GM12892 (cell line): ENCODE data around the gene CLASP2.
"Not testable (repeated sequence)": the region's sequence is repeated elsewhere in the genome, so short reads cannot be mapped to it uniquely, and the experiment has no call there.

Experiments
- POLR2A ChIP-seq: IDR thresholded peaks from 2 replicates; pipeline ENCODE4 v1.6.1; 2011; ENCODE audit warnings: low read depth, low read length, control low read depth
- POLR2AphosphoS5 ChIP-seq: IDR thresholded peaks from 2 replicates; pipeline ENCODE4 v1.6.1; 2011; ENCODE audit warnings: low read depth, low read length, control low read depth
- TAF1 ChIP-seq: IDR thresholded peaks from 2 replicates; pipeline ENCODE4 v1.6.1; 2011; ENCODE audit warnings: low read depth, mild to moderate bottlenecking, control low read depth, low read length, borderline replicate concordance

DNA sequence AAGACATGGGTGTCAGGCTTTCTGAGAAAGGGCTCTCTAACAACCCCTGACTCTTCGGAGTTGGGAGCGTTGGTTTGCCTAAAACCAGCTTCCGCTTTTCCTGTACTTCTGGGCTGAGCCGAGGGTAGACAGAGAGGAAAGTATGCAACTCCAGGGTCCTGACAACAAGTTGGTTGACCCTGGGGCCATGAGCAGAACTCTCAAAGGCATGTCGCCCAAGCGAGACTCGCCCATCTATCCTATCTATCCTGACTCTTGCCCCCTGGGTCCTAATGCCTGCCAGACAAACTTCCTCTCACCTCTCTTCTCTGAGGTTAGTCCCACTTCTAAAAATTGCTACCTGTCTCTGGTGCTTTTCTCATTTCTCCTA lies 270.8 kb downstream of the CLASP2 start:
- not testable (repeated sequence) for TF ChIP-seq POLR2AphosphoS5, TAF1, POLR2A
